ENCODE measurements around the gene ZFYVE27. TPM values are rescaled to one million over a fixed set of nuclear protein-coding genes. Genes with fewer than 3 reads are reported as not detected.

Gene ZFYVE27
- total RNA-seq, 1 experiment from 2014 or later = 31.7 TPM

- Histone ChIP-seq H3K36me3 (ENCODE audit: insufficient read depth, low read length, poor library complexity, severe bottlenecking) (no peaks in the 10 kb centered on the region), H3K27ac (ENCODE audit: low read depth, low read length, poor library complexity, severe bottlenecking) (no peak overlapping the region), H3K4me3 (ENCODE audit: low read depth, low read length, poor library complexity, severe bottlenecking) (no peak overlapping the region), H3K9me3 (ENCODE audit: low read depth, low read length, poor library complexity, severe bottlenecking) (no peaks in the 10 kb centered on the region), H3K4me1 (ENCODE audit: insufficient read depth, low read length, poor library complexity, severe bottlenecking) (no peaks in the 10 kb centered on the region), H3K27me3 (replicated peaks; ENCODE audit: insufficient read depth, low read depth, low read length, poor library complexity) (no peaks in the 10 kb centered on the region)
- DNase-seq (ENCODE audit: low spot score) = peak; percentile 83
- no TSS peak for BruUV-seq (replicated peaks)
- CTCF ChIA-PET = interaction anchor here (0.5 to 1.5 kb wide), 3 partner anchors 30 to 55 kb away, joined by 4 to 8 read pairs (median 7); no protein-coding TSS in a partner anchor
- TF ChIP-seq EZH2 (IDR thresholded peaks at IDR 0.05; ENCODE audit: borderline replicate concordance, low read depth, low read length, poor library complexity, severe bottlenecking) (no peak), CTCF (conservative IDR thresholded peaks at IDR 0.05; ENCODE audit: low read depth, low read length) (peak; percentile 85)
- intact Hi-C loops (cut with micrococcal nuclease; ENCODE audit: unreplicated experiment) = loop anchor here (1.0 to 5.0 kb wide), 4 partner anchors 22 to 159 kb away; partner anchors contain the start of gene ANKRD2
- POLR2A ChIA-PET (ENCODE audit: low non-redundant PET) = interaction anchor here (0.6 kb wide), 1 partner anchor 328 kb away, joined by 13 read pairs; no protein-coding TSS in a partner anchor
Observed at GRCh38 chr10:97731346-97732051, 5.4 kb upstream of the ZFYVE27 start.

- intact Hi-C loops (cut with micrococcal nuclease; ENCODE audit: unreplicated experiment) = loop anchor here (5.0 kb wide), 1 partner anchor 160 kb away; the partner anchor contains the start of gene ANKRD2
- Histone ChIP-seq H3K27ac (ENCODE audit: low read depth, low read length, poor library complexity, severe bottlenecking) (no peak overlapping the region), H3K36me3 (ENCODE audit: insufficient read depth, low read length, poor library complexity, severe bottlenecking) (no peaks in the 10 kb centered on the region), H3K9me3 (ENCODE audit: low read depth, low read length, poor library complexity, severe bottlenecking) (no peaks in the 10 kb centered on the region), H3K4me1 (ENCODE audit: insufficient read depth, low read length, poor library complexity, severe bottlenecking) (no peaks in the 10 kb centered on the region), H3K4me3 (ENCODE audit: low read depth, low read length, poor library complexity, severe bottlenecking) (no peak overlapping the region), H3K27me3 (replicated peaks; ENCODE audit: insufficient read depth, low read depth, low read length, poor library complexity) (no peaks in the 10 kb centered on the region)
- BruUV-seq (replicated peaks) = no TSS peak
- CTCF ChIA-PET = interaction anchor here (0.5 to 1.0 kb wide), 3 partner anchors 33 to 288 kb away, joined by 3 to 7 read pairs (median 4); no protein-coding TSS in a partner anchor
- no peak for TF ChIP-seq CTCF (conservative IDR thresholded peaks at IDR 0.05; ENCODE audit: low read depth, low read length)
- no peak for DNase-seq (ENCODE audit: low spot score)
- POLR2A ChIA-PET (ENCODE audit: low non-redundant PET) = no interaction called here
Observed at GRCh38 chr10:97732052-97732359, 4.9 kb upstream of the ZFYVE27 start.

GRCh38 chr10:97733256-97733655 lies 3.7 kb upstream of the ZFYVE27 start:
- DNase-seq (ENCODE audit: low spot score) = no peak
- TF ChIP-seq EZH2 (IDR thresholded peaks at IDR 0.05; ENCODE audit: borderline replicate concordance, low read depth, low read length, poor library complexity, severe bottlenecking) (no peak), CTCF (conservative IDR thresholded peaks at IDR 0.05; ENCODE audit: low read depth, low read length) (no peak)
- BruUV-seq (replicated peaks) = no TSS peak
- no peak overlapping the region for H3K4me3 ChIP-seq (ENCODE audit: low read depth, low read length, poor library complexity, severe bottlenecking)
- no peak overlapping the region for H3K27ac ChIP-seq (ENCODE audit: low read depth, low read length, poor library complexity, severe bottlenecking)
- CTCF ChIA-PET = interaction anchor here (0.6 to 1.6 kb wide), 4 partner anchors 12 to 108 kb away, joined by 5 to 8 read pairs (median 7); no protein-coding TSS in a partner anchor
- no peaks in the 10 kb centered on the region for H3K9me3 ChIP-seq (ENCODE audit: low read depth, low read length, poor library complexity, severe bottlenecking)
- intact Hi-C loops (cut with micrococcal nuclease; ENCODE audit: unreplicated experiment) = loop anchor here (5.0 kb wide), 1 partner anchor 161 kb away; the partner anchor contains the start of gene ANKRD2
- POLR2A ChIA-PET (ENCODE audit: low non-redundant PET) = no interaction called here
- no peaks in the 10 kb centered on the region for H3K36me3 ChIP-seq (ENCODE audit: insufficient read depth, low read length, poor library complexity, severe bottlenecking)
- H3K27me3 ChIP-seq (replicated peaks; ENCODE audit: insufficient read depth, low read depth, low read length, poor library complexity) = no peaks in the 10 kb centered on the region
- peaks cover 2% of the 10 kb centered on the region for H3K4me1 ChIP-seq (ENCODE audit: insufficient read depth, low read length, poor library complexity, severe bottlenecking)

Data from A673 (cell line).